Activated naive CD4-positive, alpha-beta T cell treated with anti-CD3 and anti-CD28 coated beads, Interleukin-2, amount 10 ng/mL, durations not matched to agents 7 days and 5 days (primary cell): ENCODE results near the gene CSGALNACT2.
"Not testable (repeated sequence)": the region's sequence is repeated elsewhere in the genome, so short reads cannot be mapped to it uniquely, and the experiment has no call there.

ENCODE experiments used
- CTCF ChIA-PET: fragments of 350-600 bp; sonication (Branson Sonifier 250); formaldehyde crosslinking; loops from one replicate; lab custom pipeline; 2021; ENCODE audit warnings: antibody characterized with exemption; lab: Charles Lee
- DNase-seq: peaks from one replicate; pipeline ENCODE4 v3.0.0-alpha.2; 2020
- H3K27ac Mint-ChIP-seq: one replicate; pipeline ENCODE4 v1.8.0; 2021; ENCODE audit warnings: mild to moderate bottlenecking, moderate library complexity, mixed read lengths
- H3K27me3 Mint-ChIP-seq: one replicate; pipeline ENCODE4 v1.8.0; 2021; ENCODE audit warnings: mild to moderate bottlenecking, mixed read lengths
- H3K36me3 Mint-ChIP-seq: one replicate; pipeline ENCODE4 v1.8.0; 2021; ENCODE audit warnings: mixed read lengths
- H3K4me1 Mint-ChIP-seq: one replicate; pipeline ENCODE4 v1.8.0; 2021; ENCODE audit warnings: mixed read lengths
- H3K4me3 Mint-ChIP-seq: one replicate; pipeline ENCODE4 v1.8.0; 2021; ENCODE audit warnings: mild to moderate bottlenecking, moderate library complexity, mixed read lengths
- H3K9me3 Mint-ChIP-seq: one replicate; pipeline ENCODE4 v1.8.0; 2021; ENCODE audit warnings: mixed read lengths

Gene CSGALNACT2

GRCh38 chr10:43183764-43184163 is 45.5 kb downstream of the CSGALNACT2 start:
- H3K9me3 Mint-ChIP-seq, H3K4me3 Mint-ChIP-seq, DNase-seq, CTCF ChIA-PET, H3K4me1 Mint-ChIP-seq, H3K27me3 Mint-ChIP-seq: not testable (repeated sequence)
- peaks cover 80% of the 10 kb centered on the region for H3K36me3 Mint-ChIP-seq
- H3K27ac Mint-ChIP-seq: peak overlapping the region; percentile 11

- DNase-seq: no peak
- Mint-ChIP-seq H3K4me1 (no peaks in the 10 kb centered on the region), H3K4me3 (no peak overlapping the region), H3K27me3 (no peaks in the 10 kb centered on the region), H3K36me3 (peaks cover 61% of the 10 kb centered on the region), H3K9me3 (no peaks in the 10 kb centered on the region), H3K27ac (no peak overlapping the region)
- CTCF ChIA-PET: no interaction called here
Observed at GRCh38 chr10:43186150-43186549, 47.9 kb downstream of the CSGALNACT2 start.

- no peak for DNase-seq
- H3K27ac Mint-ChIP-seq: peak overlapping the region; percentile 16
- no peaks in the 10 kb centered on the region for H3K27me3 Mint-ChIP-seq
- H3K36me3 Mint-ChIP-seq: peaks cover 56% of the 10 kb centered on the region
- no peaks in the 10 kb centered on the region for H3K4me1 Mint-ChIP-seq
- H3K9me3 Mint-ChIP-seq: no peaks in the 10 kb centered on the region
- no peak overlapping the region for H3K4me3 Mint-ChIP-seq
- CTCF ChIA-PET: no interaction called here
Observed at GRCh38 chr10:43187213-43187612, 49.0 kb downstream of the CSGALNACT2 start.

DNA sequence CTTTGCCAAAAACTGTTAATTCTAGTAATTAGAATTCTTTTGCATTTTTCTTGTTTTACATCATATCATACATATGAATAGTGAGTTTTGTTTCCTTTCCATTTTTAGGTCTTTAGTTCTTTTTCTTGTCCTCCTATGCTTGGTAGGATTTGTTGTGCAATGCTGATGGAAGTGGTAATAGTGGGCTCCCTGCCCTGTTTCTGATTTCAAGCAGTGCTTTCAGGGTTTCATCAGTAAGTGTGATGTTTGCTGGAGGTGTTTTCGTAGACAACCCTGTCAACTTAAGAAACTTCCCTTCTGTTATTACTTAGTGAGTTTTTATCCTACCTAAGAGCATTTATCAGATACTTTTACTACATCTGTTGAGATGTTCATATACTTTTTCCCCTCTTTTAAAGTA is 50.5 kb downstream of the CSGALNACT2 start:
- H3K27ac Mint-ChIP-seq: no peak overlapping the region
- no peak overlapping the region for H3K4me3 Mint-ChIP-seq
- H3K27me3 Mint-ChIP-seq: no peaks in the 10 kb centered on the region
- no peaks in the 10 kb centered on the region for H3K4me1 Mint-ChIP-seq
- no peak for DNase-seq
- H3K9me3 Mint-ChIP-seq: no peaks in the 10 kb centered on the region
- CTCF ChIA-PET: no interaction called here
- H3K36me3 Mint-ChIP-seq: peaks cover 43% of the 10 kb centered on the region

GRCh38 chr10:43190289-43190688 is 52.0 kb downstream of the CSGALNACT2 start:
- H3K4me1 Mint-ChIP-seq: no peaks in the 10 kb centered on the region
- H3K4me3 Mint-ChIP-seq: no peak overlapping the region
- CTCF ChIA-PET: interaction anchor here (3.4 kb wide), 1 partner anchor 14 kb away, joined by 16 read pairs; no protein-coding TSS in a partner anchor
- no peak for DNase-seq
- H3K36me3 Mint-ChIP-seq: peaks cover 34% of the 10 kb centered on the region
- no peaks in the 10 kb centered on the region for H3K9me3 Mint-ChIP-seq
- peaks cover 5% of the 10 kb centered on the region for H3K27me3 Mint-ChIP-seq
- no peak overlapping the region for H3K27ac Mint-ChIP-seq

- H3K27ac Mint-ChIP-seq: no peak overlapping the region
- DNase-seq: no peak
- H3K9me3 Mint-ChIP-seq: no peaks in the 10 kb centered on the region
- CTCF ChIA-PET: interaction anchor here (3.4 kb wide), 1 partner anchor 14 kb away, joined by 16 read pairs; no protein-coding TSS in a partner anchor
- peaks cover 29% of the 10 kb centered on the region for H3K36me3 Mint-ChIP-seq
- H3K4me1 Mint-ChIP-seq: no peaks in the 10 kb centered on the region
- H3K4me3 Mint-ChIP-seq: no peak overlapping the region
- H3K27me3 Mint-ChIP-seq: peaks cover 5% of the 10 kb centered on the region
Observed at GRCh38 chr10:43190775-43191174, 52.5 kb downstream of the CSGALNACT2 start.

DNA sequence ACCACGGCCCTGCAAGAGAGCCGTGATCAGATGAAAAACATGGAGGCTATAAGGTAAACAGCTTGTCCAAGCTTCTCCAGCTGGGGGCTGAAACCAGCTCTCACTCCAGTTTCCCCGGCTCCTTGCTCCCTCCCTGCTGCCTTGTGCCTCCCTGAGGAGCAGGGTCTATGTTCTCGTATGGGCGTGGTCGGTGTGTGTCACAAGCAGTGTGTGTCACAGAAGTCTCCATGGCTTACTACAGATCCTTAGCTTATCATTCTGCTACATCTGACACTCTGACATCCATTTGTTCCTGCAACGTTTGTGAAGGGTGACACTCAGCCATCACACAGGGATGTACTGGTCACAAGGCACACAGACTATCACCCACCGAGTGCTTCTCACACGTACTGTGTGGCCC is 54.6 kb downstream of the CSGALNACT2 start:
- Mint-ChIP-seq H3K36me3 (peaks cover 13% of the 10 kb centered on the region), H3K4me3 (no peak overlapping the region), H3K27ac (no peak overlapping the region), H3K27me3 (peaks cover 11% of the 10 kb centered on the region), H3K4me1 (no peaks in the 10 kb centered on the region), H3K9me3 (no peaks in the 10 kb centered on the region)
- CTCF ChIA-PET: interaction anchor here (0.8 to 1.4 kb wide), 4 partner anchors 8 to 63 kb away, joined by 3 to 5 read pairs (median 4); no protein-coding TSS in a partner anchor
- no peak for DNase-seq

DNA sequence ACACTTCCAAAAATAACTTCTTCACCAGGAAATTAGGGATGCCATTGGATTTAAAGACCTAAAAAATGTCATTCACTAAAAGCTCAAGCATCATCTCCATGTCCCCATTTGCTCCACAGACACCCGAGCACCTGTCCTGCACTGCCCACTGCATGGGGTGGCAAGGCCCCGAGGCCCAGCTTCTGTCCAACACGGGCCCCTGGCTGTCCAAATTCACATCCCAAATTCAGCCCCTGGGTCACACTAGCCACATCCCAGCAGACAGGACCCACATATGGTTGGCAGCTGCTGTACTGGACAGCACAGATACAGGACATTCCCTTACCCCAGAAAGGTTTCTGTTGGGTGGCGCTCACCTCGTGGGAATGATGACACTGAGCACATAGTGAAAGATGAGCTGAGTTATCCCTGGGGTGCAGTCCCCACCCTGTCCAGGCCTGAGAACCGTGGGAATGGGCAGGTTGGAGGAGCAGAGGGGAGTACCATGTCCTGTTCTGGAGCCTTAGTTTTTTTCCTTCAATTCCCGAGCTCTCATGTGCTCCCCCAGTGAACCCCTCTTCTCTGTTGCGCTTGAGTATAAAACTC is 55.3 kb downstream of the CSGALNACT2 start:
- no peak for DNase-seq
- Mint-ChIP-seq H3K27me3 (peaks cover 16% of the 10 kb centered on the region), H3K27ac (no peak overlapping the region), H3K36me3 (peaks cover 6% of the 10 kb centered on the region), H3K4me1 (no peaks in the 10 kb centered on the region), H3K4me3 (no peak overlapping the region), H3K9me3 (no peaks in the 10 kb centered on the region)
- CTCF ChIA-PET: interaction anchor here (0.8 to 1.4 kb wide), 6 partner anchors 8 to 100 kb away, joined by 3 to 5 read pairs (median 4); no protein-coding TSS in a partner anchor

DNA sequence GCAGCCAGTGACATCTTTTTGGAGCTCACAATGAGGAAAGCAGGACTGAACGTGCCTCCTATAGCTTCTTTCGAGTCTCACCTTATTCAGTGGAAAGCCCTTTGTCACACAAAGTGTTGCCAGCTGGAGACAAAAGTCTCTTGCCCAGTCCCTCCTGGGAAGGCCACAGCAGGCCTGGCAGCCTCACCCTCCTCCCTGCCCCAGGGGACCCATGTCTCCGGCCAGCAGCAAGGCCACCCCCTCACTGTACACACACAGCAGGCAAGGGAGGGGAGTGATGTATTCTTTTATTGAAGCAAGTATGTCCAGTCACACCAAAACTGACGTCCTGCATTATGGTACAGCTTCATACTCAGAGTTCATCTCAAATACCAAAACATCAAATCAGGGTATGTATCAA is 56.0 kb downstream of the CSGALNACT2 start:
- Mint-ChIP-seq H3K27me3 (peaks cover 16% of the 10 kb centered on the region), H3K27ac (no peak overlapping the region), H3K4me3 (no peak overlapping the region), H3K4me1 (no peaks in the 10 kb centered on the region), H3K36me3 (peaks cover 4% of the 10 kb centered on the region), H3K9me3 (no peaks in the 10 kb centered on the region)
- CTCF ChIA-PET: interaction anchor here (1.0 to 1.4 kb wide), 3 partner anchors 38 to 99 kb away, joined by 3 to 4 read pairs (median 3); no protein-coding TSS in a partner anchor
- DNase-seq: no peak

DNA sequence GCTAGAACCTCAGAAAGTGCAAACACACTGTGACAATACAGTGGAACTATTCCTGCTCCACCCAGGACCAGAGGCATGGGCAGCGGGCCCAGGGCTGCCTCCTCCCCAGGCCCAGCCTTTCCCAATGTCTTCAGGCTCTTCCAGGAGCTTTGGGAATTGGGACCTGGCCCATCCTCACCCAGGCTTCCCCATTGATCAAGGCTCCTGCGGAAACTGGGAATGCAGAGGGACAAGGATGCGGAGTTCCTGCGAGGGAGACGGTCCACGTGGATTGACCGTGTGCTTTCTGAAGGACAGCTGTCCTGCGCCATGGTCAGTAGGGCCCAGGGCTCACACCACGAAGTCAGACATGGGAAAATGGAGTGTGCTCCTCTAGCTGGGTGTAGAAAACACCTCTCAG is 56.6 kb downstream of the CSGALNACT2 start:
- no peak for DNase-seq
- peaks cover 16% of the 10 kb centered on the region for H3K27me3 Mint-ChIP-seq
- no peaks in the 10 kb centered on the region for H3K9me3 Mint-ChIP-seq
- H3K36me3 Mint-ChIP-seq: peaks cover 4% of the 10 kb centered on the region
- CTCF ChIA-PET: interaction anchor here (1.2 to 1.4 kb wide), 3 partner anchors 10 to 71 kb away, joined by 3 to 7 read pairs (median 4); no protein-coding TSS in a partner anchor
- H3K4me1 Mint-ChIP-seq: no peaks in the 10 kb centered on the region
- no peak overlapping the region for H3K27ac Mint-ChIP-seq
- H3K4me3 Mint-ChIP-seq: no peak overlapping the region

DNA sequence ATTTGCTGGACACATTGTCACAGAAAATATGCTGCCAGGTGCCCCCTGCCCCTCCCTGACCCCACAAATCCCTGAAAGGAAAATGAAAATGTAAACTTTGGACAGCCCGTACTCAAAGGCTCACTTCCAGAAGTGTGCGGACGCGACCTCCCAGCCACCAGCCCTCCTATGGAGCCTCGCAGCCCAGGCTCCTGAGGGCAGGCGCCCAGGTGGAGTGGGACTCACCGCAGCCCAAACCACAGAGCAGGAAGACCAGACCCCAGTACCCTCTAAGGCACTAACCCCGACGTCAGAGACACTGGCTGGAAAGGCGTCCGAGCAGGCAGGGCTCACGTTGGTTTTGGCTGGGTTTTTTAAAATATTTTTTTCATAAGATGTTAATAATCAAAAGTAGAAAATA is 57.3 kb downstream of the CSGALNACT2 start:
- H3K27me3 Mint-ChIP-seq: peaks cover 16% of the 10 kb centered on the region
- DNase-seq: no peak
- H3K36me3 Mint-ChIP-seq: peaks cover 3% of the 10 kb centered on the region
- no peak overlapping the region for H3K4me3 Mint-ChIP-seq
- no peaks in the 10 kb centered on the region for H3K9me3 Mint-ChIP-seq
- CTCF ChIA-PET: interaction anchor here (1.2 kb wide), 1 partner anchor 9 kb away, joined by 7 read pairs; no protein-coding TSS in a partner anchor
- no peak overlapping the region for H3K27ac Mint-ChIP-seq
- H3K4me1 Mint-ChIP-seq: no peaks in the 10 kb centered on the region

- Mint-ChIP-seq H3K4me1 (no peaks in the 10 kb centered on the region), H3K36me3 (peaks cover 3% of the 10 kb centered on the region), H3K4me3 (no peak overlapping the region), H3K9me3 (no peaks in the 10 kb centered on the region), H3K27ac (peak overlapping the region; percentile 19), H3K27me3 (peaks cover 20% of the 10 kb centered on the region)
- DNase-seq: peak; percentile 18
- CTCF ChIA-PET: no interaction called here
Observed at GRCh38 chr10:43196131-43196980, 58.1 kb downstream of the CSGALNACT2 start.

- H3K4me3 Mint-ChIP-seq: no peak overlapping the region
- no peaks in the 10 kb centered on the region for H3K9me3 Mint-ChIP-seq
- peak; percentile 19 for DNase-seq
- peaks cover 20% of the 10 kb centered on the region for H3K27me3 Mint-ChIP-seq
- no peaks in the 10 kb centered on the region for H3K36me3 Mint-ChIP-seq
- H3K4me1 Mint-ChIP-seq: peaks cover 3% of the 10 kb centered on the region
- CTCF ChIA-PET: interaction anchor here (0.9 to 1.0 kb wide), 2 partner anchors 13 to 94 kb away, joined by 3 read pairs; no protein-coding TSS in a partner anchor
- H3K27ac Mint-ChIP-seq: no peak overlapping the region
Observed at GRCh38 chr10:43196981-43197833, 59.0 kb downstream of the CSGALNACT2 start.
